ENCODE measurements around the gene CLASRP. TPM values are rescaled to one million over a fixed set of nuclear protein-coding genes. Genes with fewer than 3 reads are reported as not detected.

CLASRP gene
- total and polyA plus RNA-seq, 9 of the 15 experiments (the other 6 are each of a cell fraction or from before 2014, with no cell fraction given): 0.94 to 86.3 (median 44.0) TPM

DNA sequence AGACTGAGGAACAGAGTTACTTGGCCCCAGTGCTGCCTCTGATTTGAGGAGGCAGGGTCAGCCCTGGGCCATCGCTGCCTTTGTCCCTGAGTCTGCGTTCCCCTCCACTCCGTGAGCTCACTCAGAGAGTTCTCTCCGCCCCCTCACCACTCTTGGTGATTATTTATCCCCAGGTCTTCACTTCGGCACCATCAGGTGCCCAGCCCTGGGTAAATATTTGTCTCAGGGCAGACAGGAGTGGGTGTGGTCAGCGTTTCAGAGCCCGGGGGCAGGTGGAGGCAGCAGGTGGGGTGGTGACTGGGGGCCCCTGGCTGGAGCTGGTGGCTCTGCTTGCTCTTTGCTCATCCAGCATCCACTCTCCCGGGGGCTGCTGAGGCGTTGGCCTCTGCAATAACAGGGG, 74.8 kb downstream of the CLASRP start (continued):
- TF ChIP-seq, protein P1, sequence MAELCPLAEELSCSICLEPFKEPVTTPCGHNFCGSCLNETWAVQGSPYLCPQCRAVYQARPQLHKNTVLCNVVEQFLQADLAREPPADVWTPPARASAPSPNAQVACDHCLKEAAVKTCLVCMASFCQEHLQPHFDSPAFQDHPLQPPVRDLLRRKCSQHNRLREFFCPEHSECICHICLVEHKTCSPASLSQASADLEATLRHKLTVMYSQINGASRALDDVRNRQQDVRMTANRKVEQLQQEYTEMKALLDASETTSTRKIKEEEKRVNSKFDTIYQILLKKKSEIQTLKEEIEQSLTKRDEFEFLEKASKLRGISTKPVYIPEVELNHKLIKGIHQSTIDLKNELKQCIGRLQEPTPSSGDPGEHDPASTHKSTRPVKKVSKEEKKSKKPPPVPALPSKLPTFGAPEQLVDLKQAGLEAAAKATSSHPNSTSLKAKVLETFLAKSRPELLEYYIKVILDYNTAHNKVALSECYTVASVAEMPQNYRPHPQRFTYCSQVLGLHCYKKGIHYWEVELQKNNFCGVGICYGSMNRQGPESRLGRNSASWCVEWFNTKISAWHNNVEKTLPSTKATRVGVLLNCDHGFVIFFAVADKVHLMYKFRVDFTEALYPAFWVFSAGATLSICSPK (IDR thresholded peaks at IDR 0.05; ENCODE audit: borderline replicate concordance): no peak
- TF ChIP-seq RUNX1 (IDR thresholded peaks at IDR 0.05; ENCODE audit: low read depth) (no peak), ZNF253 (CRISPR knock-in tag; conservative IDR thresholded peaks at IDR 0.05) (no peak)
- TF ChIP-seq, protein P2, sequence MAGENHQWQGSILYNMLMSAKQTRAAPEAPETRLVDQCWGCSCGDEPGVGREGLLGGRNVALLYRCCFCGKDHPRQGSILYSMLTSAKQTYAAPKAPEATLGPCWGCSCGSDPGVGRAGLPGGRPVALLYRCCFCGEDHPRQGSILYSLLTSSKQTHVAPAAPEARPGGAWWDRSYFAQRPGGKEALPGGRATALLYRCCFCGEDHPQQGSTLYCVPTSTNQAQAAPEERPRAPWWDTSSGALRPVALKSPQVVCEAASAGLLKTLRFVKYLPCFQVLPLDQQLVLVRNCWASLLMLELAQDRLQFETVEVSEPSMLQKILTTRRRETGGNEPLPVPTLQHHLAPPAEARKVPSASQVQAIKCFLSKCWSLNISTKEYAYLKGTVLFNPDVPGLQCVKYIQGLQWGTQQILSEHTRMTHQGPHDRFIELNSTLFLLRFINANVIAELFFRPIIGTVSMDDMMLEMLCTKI (IDR thresholded peaks at IDR 0.05; ENCODE audit: partially characterized antibody): no peak

DNA sequence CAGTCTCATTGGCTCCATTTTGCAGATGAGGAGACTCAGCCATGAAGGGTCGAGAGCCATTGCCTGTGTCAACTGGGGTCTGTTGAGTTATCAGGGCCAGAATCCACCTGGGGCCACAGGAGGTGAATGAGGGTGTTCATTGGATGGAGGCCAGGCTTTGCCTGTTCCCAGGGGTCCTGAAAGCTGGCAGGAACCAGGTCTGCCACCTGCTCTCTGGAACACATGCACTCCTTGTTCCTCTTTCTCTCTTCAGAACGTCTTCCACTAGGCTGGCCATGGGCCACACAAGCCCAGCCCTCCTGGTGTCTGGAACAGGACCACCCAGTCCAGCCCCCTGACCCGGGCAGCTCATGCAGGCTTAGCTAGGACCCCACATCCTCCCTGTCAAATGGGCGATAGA, 75.3 kb downstream of the CLASRP start:
- FAIRE-seq (no peak), ATAC-seq (no peak), DNase-seq (ENCODE audit: extremely low read depth in 1 of 4, low spot score in 3 of 4) (no peak)
- CTCF ChIA-PET (ENCODE audit: low intra/inter-chr PET ratio): no interaction called here
- WGBS (ENCODE audit: insufficient coverage, low coverage, missing lambda C conversion rate): 72% methylated on average over 3 of the region's 4 CpGs
- H2AFZ ChIP-seq (ENCODE audit: low read depth, low read length): no peak overlapping the region
- H3K9me3 ChIP-seq (replicated peaks; ENCODE audit: control insufficient read depth, insufficient read depth, low read depth, low read length): no peaks in the 10 kb centered on the region
- no peak overlapping the region for H3K4me2 ChIP-seq (ENCODE audit: insufficient read depth, low read length)
- peaks cover 33% of the 10 kb centered on the region for H4K20me1 ChIP-seq (replicated peaks; ENCODE audit: control insufficient read depth, insufficient read depth, low read length)
- peaks cover 8 to 40% of the 10 kb centered on the region in 2 experiments; a peak in 4 of 5 replicates for H3K4me1 ChIP-seq (replicated peaks in 1 of 2; ENCODE audit: control insufficient read depth in 2 of 2, insufficient read depth in 2 of 2, low read length in 2 of 2)
- no peaks in the 10 kb centered on the region for H3K27me3 ChIP-seq (ENCODE audit: control insufficient read depth in 2 of 2, insufficient read depth in 2 of 2, low read length in 2 of 2)
- in situ Hi-C loops (cut with MboI): no loop called here
- H3K27ac ChIP-seq (ENCODE audit: extremely low read depth, low read depth, low read length): no peak overlapping the region
- H3K4me3 ChIP-seq: no peak overlapping the region
- no peak overlapping the region for H3K9ac ChIP-seq (ENCODE audit: insufficient read depth in 1 of 2, low read depth in 2 of 2, low read length in 2 of 2)
- peaks cover 80% of the 10 kb centered on the region for H3K79me2 ChIP-seq (ENCODE audit: control insufficient read depth, insufficient read depth, low read length)
- H3K9me1 ChIP-seq (ENCODE audit: control insufficient read depth, insufficient read depth, low read length): peaks cover 5% of the 10 kb centered on the region
- POLR2A ChIA-PET: interaction anchor here (1.5 kb wide), 1 partner anchor 14 kb away, joined by 4 read pairs; no protein-coding TSS in a partner anchor
- no TSS peak for BruUV-seq (replicated peaks)
- peaks cover 23% of the 10 kb centered on the region; the same call in 2 of the 3 replicates for H3K36me3 ChIP-seq (ENCODE audit: control insufficient read depth, insufficient read depth, low read length)
- intact Hi-C loops (cut with micrococcal nuclease): no loop called here
- TF ChIP-seq HMGN3 (IDR thresholded peaks at IDR 0.05; ENCODE audit: borderline replicate concordance, extremely low read depth, insufficient read length, low read depth, low read length) (no peak), ZEB2 (IDR thresholded peaks at IDR 0.05) (no peak), PHTF2 (CRISPR knock-in tag; IDR thresholded peaks at IDR 0.05) (no peak), SAP30 (IDR thresholded peaks at IDR 0.05; ENCODE audit: borderline replicate concordance, insufficient read depth, low read depth, low read length, poor library complexity, severe bottlenecking) (no peak), MEIS2 (IDR thresholded peaks at IDR 0.05; ENCODE audit: partially characterized antibody) (no peak), NR1H2 (CRISPR knock-in tag; IDR thresholded peaks at IDR 0.05) (no peak), NEUROD1 (IDR thresholded peaks at IDR 0.05; ENCODE audit: borderline replicate concordance, low read depth, low read length, partially characterized antibody) (no peak)
- TF ChIP-seq, protein P3, sequence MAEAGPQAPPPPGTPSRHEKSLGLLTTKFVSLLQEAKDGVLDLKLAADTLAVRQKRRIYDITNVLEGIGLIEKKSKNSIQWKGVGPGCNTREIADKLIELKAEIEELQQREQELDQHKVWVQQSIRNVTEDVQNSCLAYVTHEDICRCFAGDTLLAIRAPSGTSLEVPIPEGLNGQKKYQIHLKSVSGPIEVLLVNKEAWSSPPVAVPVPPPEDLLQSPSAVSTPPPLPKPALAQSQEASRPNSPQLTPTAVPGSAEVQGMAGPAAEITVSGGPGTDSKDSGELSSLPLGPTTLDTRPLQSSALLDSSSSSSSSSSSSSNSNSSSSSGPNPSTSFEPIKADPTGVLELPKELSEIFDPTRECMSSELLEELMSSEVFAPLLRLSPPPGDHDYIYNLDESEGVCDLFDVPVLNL (CRISPR knock-in tag; IDR thresholded peaks at IDR 0.05; ENCODE audit: low read depth): no peak
- TF ChIP-seq, protein P4, sequence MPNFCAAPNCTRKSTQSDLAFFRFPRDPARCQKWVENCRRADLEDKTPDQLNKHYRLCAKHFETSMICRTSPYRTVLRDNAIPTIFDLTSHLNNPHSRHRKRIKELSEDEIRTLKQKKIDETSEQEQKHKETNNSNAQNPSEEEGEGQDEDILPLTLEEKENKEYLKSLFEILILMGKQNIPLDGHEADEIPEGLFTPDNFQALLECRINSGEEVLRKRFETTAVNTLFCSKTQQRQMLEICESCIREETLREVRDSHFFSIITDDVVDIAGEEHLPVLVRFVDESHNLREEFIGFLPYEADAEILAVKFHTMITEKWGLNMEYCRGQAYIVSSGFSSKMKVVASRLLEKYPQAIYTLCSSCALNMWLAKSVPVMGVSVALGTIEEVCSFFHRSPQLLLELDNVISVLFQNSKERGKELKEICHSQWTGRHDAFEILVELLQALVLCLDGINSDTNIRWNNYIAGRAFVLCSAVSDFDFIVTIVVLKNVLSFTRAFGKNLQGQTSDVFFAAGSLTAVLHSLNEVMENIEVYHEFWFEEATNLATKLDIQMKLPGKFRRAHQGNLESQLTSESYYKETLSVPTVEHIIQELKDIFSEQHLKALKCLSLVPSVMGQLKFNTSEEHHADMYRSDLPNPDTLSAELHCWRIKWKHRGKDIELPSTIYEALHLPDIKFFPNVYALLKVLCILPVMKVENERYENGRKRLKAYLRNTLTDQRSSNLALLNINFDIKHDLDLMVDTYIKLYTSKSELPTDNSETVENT (CRISPR knock-in tag; IDR thresholded peaks at IDR 0.05): no peak
- TF ChIP-seq, protein P5, sequence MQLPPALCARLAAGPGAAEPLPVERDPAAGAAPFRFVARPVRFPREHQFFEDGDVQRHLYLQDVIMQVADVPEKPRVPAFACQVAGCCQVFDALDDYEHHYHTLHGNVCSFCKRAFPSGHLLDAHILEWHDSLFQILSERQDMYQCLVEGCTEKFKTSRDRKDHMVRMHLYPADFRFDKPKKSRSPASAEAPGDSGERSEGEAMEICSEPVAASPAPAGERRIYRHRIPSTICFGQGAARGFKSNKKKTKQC (CRISPR knock-in tag; IDR thresholded peaks at IDR 0.05): no peak
